SK-N-SH (cell line): ENCODE results near the gene RTN4. TPM values are rescaled to one million over a fixed set of nuclear protein-coding genes. Genes with fewer than 3 reads are reported as not detected.

Experiments used
- CTCF ChIA-PET: fragments of 300-600, 350-600 bp; formaldehyde crosslinking; extraction: SDS; loops from one replicate; lab custom pipeline; 2021; lab: Yijun Ruan, JAX
- POLR2A ChIA-PET: fragments of 350-600 bp; sonication (Branson Sonifier 250); formaldehyde crosslinking; extraction: SDS; loops from one replicate; lab custom pipeline; 2020; ENCODE audit warnings: antibody characterized with exemption, inconsistent platforms; lab: Yijun Ruan, JAX
- DNase-seq: peaks from one replicate; pipeline ENCODE4 v3.0.0; 2012
- H2AFZ ChIP-seq: fragments of 200-600 bp; sonication (generic); 2 replicates; pipeline ENCODE4 v1.8.1; 2016; ENCODE audit warnings: antibody characterized with exemption, mild to moderate bottlenecking, low read depth
- H3F3A ChIP-seq: fragments of 200-600 bp; sonication (generic); replicated peaks from 2 replicates; pipeline ENCODE3; 2016; ENCODE audit warnings: antibody characterized with exemption, mild to moderate bottlenecking; ENCODE audit not compliant: insufficient read depth
- H3K27ac ChIP-seq, 2 experiments: fragments of 200-500 bp in 1 of 2; fragments of 200-600 bp in 1 of 2; sonication (Bioruptor generic) in 1 of 2; sonication (generic), shearing (Covaris generic) in 1 of 2; 2 replicates each; pipeline versions ENCODE4 v1.5.1 to v1.6.1; 2014 to 2016; ENCODE audit warnings: low read depth in 2 of 2, inconsistent platforms in 1 of 2, low read length in 1 of 2, mild to moderate bottlenecking in 1 of 2, mixed read lengths in 1 of 2
- H3K27me3 ChIP-seq: fragments of 200-600 bp; sonication (generic), shearing (Covaris generic); 2 replicates; pipeline ENCODE4 v1.6.1; 2016; ENCODE audit warnings: mixed run types; ENCODE audit not compliant: insufficient read depth
- H3K36me3 ChIP-seq, 2 experiments: fragments of 200-500 bp in 1 of 2; fragments of 200-600 bp in 1 of 2; sonication (Bioruptor generic) in 1 of 2; sonication (generic) in 1 of 2; replicated peaks in 1 of 2; 2 replicates each; pipeline versions ENCODE3 to v1.5.1; 2014 to 2016; ENCODE audit warnings: low read length in 1 of 2, mild to moderate bottlenecking in 1 of 2; ENCODE audit not compliant: insufficient read depth in 2 of 2, control insufficient read depth in 1 of 2
- H3K4me1 ChIP-seq, 2 experiments: fragments of 200-500 bp in 1 of 2; fragments of 200-600 bp in 1 of 2; sonication (Bioruptor generic) in 1 of 2; sonication (generic), shearing (Covaris generic) in 1 of 2; 2 replicates each; pipeline versions ENCODE4 v1.5.1 to v1.6.1; 2014 to 2016; ENCODE audit warnings: low read depth in 1 of 2, low read length in 1 of 2, mixed run types in 1 of 2; ENCODE audit not compliant: insufficient read depth in 2 of 2, control insufficient read depth in 1 of 2
- H3K4me2 ChIP-seq: fragments of 200-600 bp; sonication (generic), shearing (Covaris generic); 2 replicates; pipeline ENCODE4 v1.6.1; 2017; ENCODE audit warnings: mixed run types
- H3K4me3 ChIP-seq, 2 experiments: fragments of 200-500 bp in 1 of 2; fragments of 200-600 bp in 1 of 2; sonication (Bioruptor generic) in 1 of 2; sonication (generic), shearing (Covaris generic) in 1 of 2; 2 replicates each; pipeline versions ENCODE4 v1.5.1 to v1.8.1; 2014 to 2016; ENCODE audit warnings: low read depth in 2 of 2, inconsistent platforms in 1 of 2, low read length in 1 of 2, mild to moderate bottlenecking in 1 of 2, mixed read lengths in 1 of 2, moderate library complexity in 1 of 2
- H3K79me2 ChIP-seq: fragments of 200-600 bp; sonication (generic); 2 replicates; pipeline ENCODE4 v1.8.1; 2017; ENCODE audit warnings: mild to moderate bottlenecking; ENCODE audit not compliant: insufficient read depth
- H3K9ac ChIP-seq: fragments of 200-600 bp; sonication (generic); 2 replicates; pipeline ENCODE4 v1.6.1; 2017; ENCODE audit warnings: mixed run types
- H3K9me2 ChIP-seq: fragments of 200-600 bp; sonication (generic); 2 replicates; pipeline ENCODE4 v1.6.1; 2017; ENCODE audit warnings: mixed run types
- H3K9me3 ChIP-seq: fragments of 200-600 bp; sonication (generic); 2 replicates; pipeline ENCODE4 v1.6.1; 2017; ENCODE audit warnings: mixed run types, mild to moderate bottlenecking, moderate library complexity
- H4K20me1 ChIP-seq: fragments of 200-600 bp; sonication (generic); 2 replicates; pipeline ENCODE4 v1.6.1; 2017; ENCODE audit warnings: mild to moderate bottlenecking, mixed run types; ENCODE audit not compliant: insufficient read depth
- CHD2 ChIP-seq: fragments of 150-350 bp; IDR thresholded peaks from 2 replicates; pipeline ENCODE4 v1.6.1; 2018; ENCODE audit warnings: low read length; ENCODE audit not compliant: partially characterized antibody
- FOSL2 ChIP-seq: IDR thresholded peaks from 2 replicates; pipeline ENCODE4 v1.4.0; 2012; ENCODE audit warnings: low read depth, mild to moderate bottlenecking, moderate library complexity, borderline replicate concordance
- FOXJ3 ChIP-seq: sonication (generic); formaldehyde crosslinking; IDR thresholded peaks from 2 replicates; pipeline ENCODE4 v1.5.1; 2020; ENCODE audit warnings: mild to moderate bottlenecking, missing genetic modification reagents
- FOXM1 ChIP-seq: IDR thresholded peaks from 2 replicates; pipeline ENCODE4 v1.4.0; 2012; ENCODE audit warnings: low read depth, mild to moderate bottlenecking
- GATA2 ChIP-seq: sonication (generic); formaldehyde crosslinking; IDR thresholded peaks from 2 replicates; pipeline ENCODE4 v1.5.0; 2020; ENCODE audit warnings: mild to moderate bottlenecking, missing genetic modification reagents
- JUND ChIP-seq: IDR thresholded peaks from 2 replicates; pipeline ENCODE4 v1.4.0; 2012
- MAX ChIP-seq: IDR thresholded peaks from 2 replicates; pipeline ENCODE4 v1.4.0; 2012; ENCODE audit warnings: low read depth
- NFIC ChIP-seq: IDR thresholded peaks from 2 replicates; pipeline ENCODE4 v1.4.0; 2012; ENCODE audit warnings: borderline replicate concordance
- NRF1 ChIP-seq: IDR thresholded peaks from 2 replicates; pipeline ENCODE4 v1.6.1; 2012; ENCODE audit warnings: low read depth, mild to moderate bottlenecking, low read length
- PBX3 ChIP-seq: IDR thresholded peaks from 2 replicates; pipeline ENCODE4; 2012
- RFX5 ChIP-seq: IDR thresholded peaks from 2 replicates; pipeline ENCODE4 v1.6.1; 2012; ENCODE audit warnings: mild to moderate bottlenecking, improper control_type of control experiment, low read length
- SIN3A ChIP-seq: IDR thresholded peaks from 2 replicates; pipeline ENCODE4 v1.6.1; 2012; ENCODE audit warnings: low read depth, mild to moderate bottlenecking, low read length, moderate library complexity, borderline replicate concordance
- TCF12 ChIP-seq: IDR thresholded peaks from 2 replicates; pipeline ENCODE4 v1.4.0; 2012
- USF2 ChIP-seq: fragments of 150-350 bp; IDR thresholded peaks from 2 replicates; pipeline ENCODE4 v1.6.1; 2017; ENCODE audit warnings: antibody characterized with exemption, low read length, low read depth, borderline replicate concordance
- ZBTB33 ChIP-seq: IDR thresholded peaks from 2 replicates; pipeline ENCODE4 v1.4.0; 2012; ENCODE audit warnings: low read depth, borderline replicate concordance
- WGBS: methylation state at CpG from one replicate; pipeline ENCODE4 v1.1.6; 2017; ENCODE audit warnings: low lambda C conversion rate; 5-methylcytosine and 5-hydroxymethylcytosine counted together
- polyA plus RNA-seq, 3 experiments: library from polyadenylated mRNA; depleted of rRNA; stranded (reverse); fragments of >200 nt; gene quantifications; 2 replicates each; pipeline ENCODE4 v1.2.3, GENCODE V29; 2012

The RTN4 gene
- polyA plus RNA-seq, 1 of the 3 experiments (the other 2 are of a cell fraction): 315 TPM

GRCh38 chr2:55012672-55013484 lies 37.4 kb downstream of the RTN4 start (continued):
- TF ChIP-seq PBX3: no peak
- no peak for TF ChIP-seq USF2
- TF ChIP-seq CHD2: no peak
- no peak for TF ChIP-seq FOSL2
- no peak for TF ChIP-seq FOXM1

GRCh38 chr2:55011831-55012671 lies 38.2 kb downstream of the RTN4 start:
- H3K9ac ChIP-seq: peak overlapping the region; percentile 6; the same call in 1 of the 2 replicates
- 75% methylated on average over 6 of the region's 6 CpGs for WGBS
- peaks cover 100% of the 10 kb centered on the region for H3K79me2 ChIP-seq

GRCh38 chr2:55010915-55011314 lies 39.3 kb downstream of the RTN4 start:
- Histone ChIP-seq H3K9me2 (no peaks in the 10 kb centered on the region), H3K27me3 (no peaks in the 10 kb centered on the region), H3K4me1 (peaks cover 28 to 77% of the 10 kb centered on the region in 2 experiments; a peak in 3 of 4 replicates), H3K9me3 (no peaks in the 10 kb centered on the region), H3K9ac (no peak overlapping the region), H2AFZ (no peak overlapping the region), H3K4me3 (no peak overlapping the region), H3K79me2 (peaks cover 100% of the 10 kb centered on the region), H3K4me2 (peak overlapping the region; percentile 46; the same call in 1 of the 2 replicates), H3F3A (peaks cover 49% of the 10 kb centered on the region), H3K36me3 (peaks cover 4 to 27% of the 10 kb centered on the region in 2 experiments), H4K20me1 (peaks cover 100% of the 10 kb centered on the region), H3K27ac (no peak overlapping the region; a peak in 1 of 4 replicates)
- WGBS: 84% methylated on average over 2 of the region's 2 CpGs
- POLR2A ChIA-PET: no interaction called here
- no peak for DNase-seq
- CTCF ChIA-PET: interaction anchor here (0.7 to 13.2 kb wide), 7 partner anchors 10 to 903 kb away, joined by 3 to 215 read pairs (median 5); no protein-coding TSS in a partner anchor
- TF ChIP-seq FOXM1 (no peak), FOXJ3 (CRISPR knock-in tag) (no peak), MAX (no peak), ZBTB33 (no peak), RFX5 (no peak), JUND (no peak), CHD2 (no peak), NFIC (no peak)

More at GRCh38 chr2:55011831-55012671, 38.2 kb downstream of the RTN4 start:
- ChIA-PET CTCF (interaction anchor here (0.6 to 13.2 kb wide), 6 partner anchors 12 to 942 kb away, joined by 3 to 215 read pairs (median 6); no protein-coding TSS in a partner anchor), POLR2A (no interaction called here)
- TF ChIP-seq SIN3A (no peak), TCF12 (no peak), NRF1 (no peak), MAX (no peak), GATA2 (no peak)
- Histone ChIP-seq H3F3A (peaks cover 49% of the 10 kb centered on the region), H3K36me3 (peaks cover 4 to 38% of the 10 kb centered on the region in 2 experiments), H3K4me3 (no peak overlapping the region; a peak in 1 of 4 replicates), H3K9me3 (no peaks in the 10 kb centered on the region), H3K27me3 (no peaks in the 10 kb centered on the region), H2AFZ (no peak overlapping the region), H4K20me1 (peaks cover 100% of the 10 kb centered on the region), H3K27ac (peak overlapping the region; percentile 11 to 30; a peak in 2 of 4 replicates), H3K4me1 (peaks cover 25 to 72% of the 10 kb centered on the region in 2 experiments; a peak in 3 of 4 replicates), H3K9me2 (no peaks in the 10 kb centered on the region), H3K4me2 (peak overlapping the region; percentile 29)
- DNase-seq: no peak
